K562 treated with DMSO at 1 percent for 24 hours (cell line): ENCODE data around the gene GBA2. TPM values are rescaled to one million over a fixed set of nuclear protein-coding genes. Genes with fewer than 3 reads are reported as not detected.

Experiments
- total RNA-seq: library from RNA; unstranded; fragments of 300-600 nt; gene quantifications from 2 replicates; pipeline ENCODE4 v1.2.3, GENCODE V29; 2022; ENCODE audit warnings: low read depth; ENCODE audit not compliant: insufficient read depth

GBA2 gene
- 54.5 and 57.4 TPM in 2 replicates for total RNA-seq

DNA sequence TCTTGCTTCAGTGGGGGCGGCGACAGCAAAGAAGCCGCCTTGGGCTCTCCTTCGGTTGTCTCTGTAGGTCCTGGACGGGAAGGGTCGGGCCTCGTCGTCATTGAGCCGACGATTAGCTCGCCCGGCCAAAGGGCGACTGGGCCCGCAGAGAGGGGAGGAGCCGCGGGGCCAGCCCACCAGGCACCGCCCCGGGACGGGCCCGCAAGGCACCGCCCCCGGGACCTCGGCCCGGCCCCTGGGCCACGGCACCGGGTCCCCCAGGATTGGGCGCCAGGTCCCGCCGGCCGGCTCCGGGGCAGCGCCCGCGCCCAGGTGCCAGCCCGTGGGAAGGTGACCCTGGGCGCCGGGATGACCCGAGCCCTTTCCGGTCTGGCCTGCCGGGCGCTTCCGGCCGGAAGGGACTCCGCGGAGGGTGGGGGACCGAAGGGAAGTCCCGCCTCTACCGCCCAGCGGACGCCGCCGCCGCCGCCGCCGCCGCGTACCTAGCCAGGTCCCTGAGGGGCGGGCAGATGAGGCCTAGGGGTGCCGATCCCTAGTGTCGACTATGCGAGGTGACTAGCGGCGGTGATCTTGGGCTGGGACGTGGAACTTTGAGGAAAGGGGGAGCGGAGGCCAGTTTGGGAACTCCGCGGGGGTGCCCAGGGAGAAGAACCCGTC is at the start of gene GBA2, which contains the start of gene RGP1:
Gene GBA2 (minus strand): TSS at position 371 of the 657 bp plus-strand sequence. CDS start 524 bp downstream, outside the sequence.
Gene RGP1 (plus strand): TSS at position 430 of the 657 bp plus-strand sequence. CDS start 469 bp downstream, outside the sequence.

DNA sequence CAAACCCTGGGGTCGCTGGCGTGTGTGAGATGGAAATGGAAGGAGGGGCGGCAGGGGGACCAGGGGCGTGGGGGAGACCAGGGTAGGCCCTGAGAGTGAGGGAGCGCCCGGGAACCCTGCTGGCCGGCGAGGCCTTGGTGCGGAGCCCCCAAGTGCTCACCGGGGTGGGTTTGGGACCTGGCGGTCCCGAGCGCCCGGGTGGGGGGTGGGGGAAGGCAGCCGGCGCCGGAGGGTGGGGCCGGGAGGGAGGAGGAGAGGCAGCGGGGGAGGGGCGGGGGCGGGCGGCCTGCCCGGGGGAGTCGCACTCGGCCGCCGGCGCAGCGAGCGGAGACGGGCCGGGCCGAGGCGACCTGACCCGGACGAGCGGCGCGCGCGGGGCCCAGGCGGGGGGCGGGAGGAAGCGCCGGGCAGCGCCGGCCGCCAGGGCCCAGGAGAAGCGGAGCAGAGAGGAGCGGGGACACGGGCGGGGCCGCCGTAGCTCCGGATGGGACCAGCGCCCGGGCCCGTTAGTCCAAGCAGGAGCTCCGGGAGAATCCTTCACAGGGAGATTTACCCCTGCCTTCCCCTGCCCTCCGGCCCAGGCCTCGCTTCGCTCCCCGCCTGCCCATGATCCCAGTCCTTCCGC is 42.4 kb upstream of the GBA2 start, which contains the start of gene NPR2:
Gene NPR2 (plus strand): TSS at position 295 of the 625 bp plus-strand sequence. CDS start 818 bp downstream, outside the sequence.

DNA sequence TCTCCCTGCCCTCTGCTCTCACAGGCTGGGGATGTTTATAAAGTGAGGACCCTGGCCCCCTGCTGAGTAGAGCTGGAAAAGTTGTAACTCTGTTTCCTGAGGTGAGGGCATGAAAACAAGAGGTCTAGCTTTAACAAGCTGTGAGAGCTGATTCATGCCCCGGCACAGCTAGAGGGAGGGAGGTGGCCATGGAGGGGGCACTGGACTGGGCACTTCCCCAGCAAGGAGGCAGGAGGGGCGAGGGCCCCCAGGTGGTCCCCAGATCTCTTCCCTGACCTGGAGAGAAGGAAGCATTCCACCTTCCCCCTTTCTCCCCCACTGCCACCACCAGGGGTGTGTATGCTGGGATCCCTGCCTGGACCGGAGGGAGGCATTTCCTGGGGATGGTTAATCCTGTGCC is 5.2 kb upstream of the GBA2 start, which contains the start of gene MSMP:
Gene MSMP (minus strand): TSS at position 13 of the 400 bp plus-strand sequence. CDS start 147 bp downstream, outside the sequence.

DNA sequence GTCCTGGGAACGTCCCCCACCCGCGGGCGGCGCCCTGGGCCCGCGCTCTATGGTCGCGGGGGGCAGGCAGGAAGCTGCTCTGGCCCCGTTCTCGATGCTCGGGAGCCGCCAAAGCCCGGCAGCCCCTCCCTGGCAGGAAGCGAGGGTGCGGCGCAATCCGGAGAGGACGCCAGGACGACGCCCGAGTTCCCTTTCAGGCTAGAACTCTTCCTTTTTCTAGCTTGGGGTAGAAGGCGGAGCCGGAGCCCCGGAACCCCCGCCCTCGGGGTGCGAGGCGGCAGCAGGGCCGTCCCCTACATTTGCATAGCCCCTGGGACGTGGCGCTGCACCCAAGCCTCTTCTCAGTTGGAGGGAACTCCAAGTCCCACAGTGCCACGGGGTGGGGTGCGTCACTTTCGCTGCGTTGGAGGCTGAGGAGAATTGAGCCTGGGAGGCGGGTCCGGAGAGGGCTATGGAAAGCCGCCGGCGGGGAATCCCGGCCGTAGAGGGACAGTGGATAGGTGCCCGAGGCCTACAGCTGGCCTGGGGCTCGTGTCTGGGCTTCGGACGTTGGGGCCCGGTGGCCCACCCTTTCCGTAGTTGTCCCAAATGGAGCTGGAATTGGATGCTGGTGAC is 16.7 kb downstream of the GBA2 start, which contains the start of the genes CREB3 and TLN1:
Gene CREB3 (plus strand): TSS at position 482 of the 615 bp plus-strand sequence. CDS start 107 bp downstream, at position 589.
Gene TLN1 (minus strand): TSS at position 11 of the 615 bp plus-strand sequence. CDS start 6,501 bp downstream, outside the sequence.

DNA sequence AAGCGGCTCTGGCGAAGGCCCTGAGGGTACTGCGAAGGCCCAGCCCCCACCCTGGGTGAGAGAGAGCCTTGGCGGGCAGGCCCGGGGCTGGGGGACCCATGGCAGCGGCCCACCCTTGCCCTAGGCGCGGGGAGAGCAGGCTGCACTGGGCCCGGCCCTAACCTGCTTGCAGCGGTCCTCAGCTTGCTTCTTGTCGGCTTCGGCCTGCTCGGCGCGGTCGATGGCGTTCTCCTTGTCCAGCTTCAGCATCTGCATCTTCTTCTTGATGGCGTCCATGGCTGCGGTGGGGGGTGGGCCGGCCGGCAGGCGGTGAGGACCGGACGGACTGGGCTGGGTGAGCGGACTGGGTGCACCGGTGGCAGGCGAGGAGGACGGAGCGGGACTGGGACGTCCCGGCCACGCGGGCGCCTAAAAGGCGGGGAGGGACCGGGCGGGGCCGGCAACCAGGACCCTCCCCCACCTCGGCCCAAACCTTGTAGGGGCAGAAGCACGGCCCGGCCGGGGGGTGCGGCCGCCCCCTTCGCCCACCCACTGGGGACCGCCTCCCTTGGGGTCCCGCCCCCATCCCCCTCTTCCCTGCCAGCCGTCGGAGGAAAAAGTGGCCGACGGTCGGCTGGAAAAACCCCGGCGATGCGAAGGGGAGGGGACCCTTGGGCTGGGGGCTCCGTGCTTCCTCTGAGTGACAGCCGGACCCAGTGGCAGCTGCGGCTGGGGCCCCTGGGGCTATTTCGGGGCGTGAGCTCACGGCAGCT is 59.3 kb downstream of the GBA2 start, which contains the start of gene TPM2:
Gene TPM2 (minus strand): TSS at position 384 of the 752 bp plus-strand sequence. CDS start 108 bp downstream, at position 276.

Other genes with a start within 250 kb of the GBA2 start
- 20.9 and 22.7 TPM in 2 replicates for gene TESK1, start 144.0 kb downstream of the GBA2 start, total RNA-seq
- gene CD72, start 130.8 kb downstream of the GBA2 start, total RNA-seq = 1.6 TPM in 1 of 2 replicates, not detected in the other
- not detected in 2 replicates for gene SIT1, start 98.3 kb downstream of the GBA2 start, total RNA-seq
- gene RMRP, start 91.2 kb downstream of the GBA2 start, total RNA-seq = not detected in 2 replicates
- 15.5 and 17.2 TPM in 2 replicates for gene CCDC107, start 90.9 kb downstream of the GBA2 start, total RNA-seq
- gene ARHGEF39, start 84.0 kb downstream of the GBA2 start, total RNA-seq = 13.1 and 14.4 TPM in 2 replicates
- gene CA9, start 75.3 kb downstream of the GBA2 start, total RNA-seq = 1.00 and 1.4 TPM in 2 replicates
- 3.6 and 3.9 TPM in 2 replicates for gene TPM2, start 59.3 kb downstream of the GBA2 start, total RNA-seq
- gene TLN1, start 17.0 kb downstream of the GBA2 start, total RNA-seq = 148 and 181 TPM in 2 replicates
- gene CREB3, start 16.6 kb downstream of the GBA2 start, total RNA-seq = 38.0 and 39.4 TPM in 2 replicates
- gene RGP1, start 59 bp upstream of the GBA2 start, total RNA-seq = 12.6 and 13.9 TPM in 2 replicates
- gene MSMP, start 5.0 kb upstream of the GBA2 start, total RNA-seq = not detected in 2 replicates
- gene NPR2, start 42.4 kb upstream of the GBA2 start, total RNA-seq = 3.9 TPM in 2 replicates
- gene SPAG8, start 63.0 kb upstream of the GBA2 start, total RNA-seq = not detected in 2 replicates
- gene HINT2, start 65.8 kb upstream of the GBA2 start, total RNA-seq = 101 and 102 TPM in 2 replicates
- not detected in 2 replicates for gene FAM221B, start 79.5 kb upstream of the GBA2 start, total RNA-seq
- gene TMEM8B, start 80.0 kb upstream of the GBA2 start, total RNA-seq = 7.2 and 8.5 TPM in 2 replicates
- not detected in 2 replicates for gene OR13J1, start 121.2 kb upstream of the GBA2 start, total RNA-seq
- gene HRCT1, start 157.0 kb upstream of the GBA2 start, total RNA-seq = not detected in 2 replicates
- not detected in 2 replicates for gene SPAAR, start 160.3 kb upstream of the GBA2 start, total RNA-seq
- not detected in 2 replicates for gene OR2S2, start 208.9 kb upstream of the GBA2 start, total RNA-seq